ENCODE measurements around the gene NCMAP. TPM values are rescaled to one million over a fixed set of nuclear protein-coding genes. Genes with fewer than 3 reads are reported as not detected.
A peak's percentile ranks its signal among the peaks of the same experiment; 100 is the strongest.

NCMAP gene
- total RNA-seq, 2 experiments from 2014 or later, result 0.11 to 0.20 TPM

DNA sequence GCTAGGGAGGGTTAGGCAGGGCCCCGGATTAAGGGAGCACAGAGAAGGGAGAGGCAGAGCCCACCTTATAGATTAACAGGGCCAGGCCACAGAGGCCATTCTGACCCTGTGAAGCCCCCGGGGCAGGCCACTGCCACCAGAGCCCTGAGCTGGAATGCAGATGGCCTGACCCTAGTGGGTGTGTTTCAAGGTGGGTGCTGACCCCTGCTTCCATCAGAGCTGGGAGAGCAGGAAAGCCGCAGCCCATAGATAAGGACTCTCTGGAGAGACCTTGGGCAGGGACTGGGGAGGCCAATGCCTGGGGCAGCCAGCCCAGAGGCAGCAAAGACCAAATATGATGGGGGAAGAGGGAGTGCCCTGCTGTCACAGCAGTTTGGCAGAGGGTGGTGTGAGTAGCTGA lies 35.9 kb downstream of the NCMAP start:
- H3K27me3 Mint-ChIP-seq, result peaks cover 3% of the 10 kb centered on the region
- TF ChIP-seq, protein P1, sequence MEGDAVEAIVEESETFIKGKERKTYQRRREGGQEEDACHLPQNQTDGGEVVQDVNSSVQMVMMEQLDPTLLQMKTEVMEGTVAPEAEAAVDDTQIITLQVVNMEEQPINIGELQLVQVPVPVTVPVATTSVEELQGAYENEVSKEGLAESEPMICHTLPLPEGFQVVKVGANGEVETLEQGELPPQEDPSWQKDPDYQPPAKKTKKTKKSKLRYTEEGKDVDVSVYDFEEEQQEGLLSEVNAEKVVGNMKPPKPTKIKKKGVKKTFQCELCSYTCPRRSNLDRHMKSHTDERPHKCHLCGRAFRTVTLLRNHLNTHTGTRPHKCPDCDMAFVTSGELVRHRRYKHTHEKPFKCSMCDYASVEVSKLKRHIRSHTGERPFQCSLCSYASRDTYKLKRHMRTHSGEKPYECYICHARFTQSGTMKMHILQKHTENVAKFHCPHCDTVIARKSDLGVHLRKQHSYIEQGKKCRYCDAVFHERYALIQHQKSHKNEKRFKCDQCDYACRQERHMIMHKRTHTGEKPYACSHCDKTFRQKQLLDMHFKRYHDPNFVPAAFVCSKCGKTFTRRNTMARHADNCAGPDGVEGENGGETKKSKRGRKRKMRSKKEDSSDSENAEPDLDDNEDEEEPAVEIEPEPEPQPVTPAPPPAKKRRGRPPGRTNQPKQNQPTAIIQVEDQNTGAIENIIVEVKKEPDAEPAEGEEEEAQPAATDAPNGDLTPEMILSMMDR (IDR thresholded peaks at IDR 0.05), result no peak
- H3K4me1 Mint-ChIP-seq (ENCODE audit: low read depth), result peaks cover 6% of the 10 kb centered on the region
- no peak overlapping the region for H3K27ac Mint-ChIP-seq
- DNase-seq (no peak), ATAC-seq (no peak)
- no peaks in the 10 kb centered on the region for H3K36me3 Mint-ChIP-seq (ENCODE audit: low read depth)
- ChIA-PET CTCF (interaction anchor here (0.7 to 2.0 kb wide), 4 partner anchors 18 to 240 kb away, joined by 3 to 7 read pairs (median 3); no protein-coding TSS in a partner anchor), POLR2A (interaction anchor here (0.9 kb wide), 1 partner anchor 22 kb away, joined by 3 read pairs; no protein-coding TSS in a partner anchor)
- H3K4me3 Mint-ChIP-seq, result no peak overlapping the region
- intact Hi-C loops (cut with micrococcal nuclease), result loop anchor here (5.0 kb wide), 1 partner anchor 41 kb away; no protein-coding TSS in a partner anchor
- H3K9me3 Mint-ChIP-seq, result no peaks in the 10 kb centered on the region

DNA sequence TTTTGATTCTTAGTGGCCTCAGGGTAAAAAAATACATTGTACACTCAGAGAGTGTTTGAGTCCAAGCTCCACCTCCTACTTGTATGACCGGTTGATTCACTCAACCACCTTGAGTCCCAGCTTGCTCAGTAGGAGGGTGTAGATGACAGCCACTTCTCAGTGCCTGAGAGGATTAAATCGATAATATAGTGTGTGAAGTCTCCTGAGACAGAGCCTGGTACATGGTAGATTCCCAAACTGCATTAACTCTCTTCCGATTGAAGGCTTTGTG lies 38.4 kb downstream of the NCMAP start:
- Mint-ChIP-seq H3K27ac (no peak overlapping the region), H3K27me3 (peaks cover 3% of the 10 kb centered on the region), H3K4me3 (no peak overlapping the region), H3K9me3 (no peaks in the 10 kb centered on the region), H3K36me3 (ENCODE audit: low read depth) (no peaks in the 10 kb centered on the region), H3K4me1 (ENCODE audit: low read depth) (no peaks in the 10 kb centered on the region)
- TF ChIP-seq, protein P1 (IDR thresholded peaks at IDR 0.05), result no peak
- intact Hi-C loops (cut with micrococcal nuclease), result loop anchor here (5.0 kb wide), 1 partner anchor 38 kb away; no protein-coding TSS in a partner anchor
- ChIA-PET POLR2A (no interaction called here), CTCF (interaction anchor here (1.6 kb wide), 1 partner anchor 203 kb away, joined by 4 read pairs; no protein-coding TSS in a partner anchor)
- DNase-seq (no peak), ATAC-seq (peak; percentile 27)

DNA sequence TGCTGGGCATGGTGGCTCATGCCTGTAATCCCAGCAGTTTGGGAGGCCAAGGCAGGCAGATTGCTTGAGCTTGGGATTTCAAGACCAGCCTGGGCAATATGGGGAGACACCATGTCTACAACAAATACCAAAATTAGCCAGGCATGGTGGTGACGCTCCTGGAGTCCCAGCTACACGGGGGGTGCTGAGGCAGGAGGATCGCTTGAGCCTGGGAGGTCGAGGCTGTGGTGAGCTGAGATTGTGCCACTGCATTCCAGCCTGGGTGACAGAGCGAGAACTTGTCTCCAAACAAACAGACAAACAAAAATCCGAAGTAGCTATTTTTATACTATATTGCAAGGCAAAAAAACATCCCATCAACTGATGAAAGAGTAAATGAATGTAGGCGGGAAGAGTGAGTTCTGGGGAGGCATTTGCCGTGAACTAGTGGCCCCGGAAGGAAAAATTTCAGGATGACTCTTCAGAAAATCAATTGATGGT lies 40.6 kb downstream of the NCMAP start:
- H3K27me3 Mint-ChIP-seq, result peaks cover 3% of the 10 kb centered on the region
- no peaks in the 10 kb centered on the region for H3K9me3 Mint-ChIP-seq
- ATAC-seq, result no peak
- intact Hi-C loops (cut with micrococcal nuclease), result no loop called here
- ChIA-PET POLR2A (interaction anchor here (0.6 kb wide), 1 partner anchor 47 kb away, joined by 3 read pairs; no protein-coding TSS in a partner anchor), CTCF (interaction anchor here (1.0 to 1.6 kb wide), 3 partner anchors 9 to 205 kb away, joined by 3 to 7 read pairs (median 4); no protein-coding TSS in a partner anchor)
- no peaks in the 10 kb centered on the region for H3K36me3 Mint-ChIP-seq (ENCODE audit: low read depth)
- no peak overlapping the region for H3K4me3 Mint-ChIP-seq
- no peak for DNase-seq
- H3K27ac Mint-ChIP-seq, result no peak overlapping the region
- no peaks in the 10 kb centered on the region for H3K4me1 Mint-ChIP-seq (ENCODE audit: low read depth)
- TF ChIP-seq, protein P1 (IDR thresholded peaks at IDR 0.05), result no peak

DNA sequence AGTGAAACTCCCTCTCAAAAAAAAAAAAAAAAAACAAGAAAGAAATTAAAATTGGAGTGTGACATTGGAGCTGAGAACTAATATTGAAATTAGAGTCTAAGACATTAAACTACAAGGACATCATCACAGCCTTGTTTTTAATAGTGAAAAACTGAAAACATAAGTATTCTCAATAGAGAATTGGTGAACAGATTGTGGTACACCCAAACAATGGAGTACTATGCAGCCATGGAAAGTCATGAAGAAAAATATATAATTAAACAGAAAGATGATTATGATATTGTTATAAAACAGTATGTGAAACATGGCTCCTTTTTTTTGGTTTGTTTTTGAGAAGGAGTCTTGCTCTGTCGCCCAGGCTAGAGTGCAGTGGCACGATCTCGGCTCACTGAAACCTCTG lies 43.4 kb downstream of the NCMAP start:
- Mint-ChIP-seq H3K27me3 (peaks cover 3% of the 10 kb centered on the region), H3K4me1 (ENCODE audit: low read depth) (no peaks in the 10 kb centered on the region), H3K36me3 (ENCODE audit: low read depth) (no peaks in the 10 kb centered on the region), H3K4me3 (no peak overlapping the region), H3K27ac (no peak overlapping the region), H3K9me3 (no peaks in the 10 kb centered on the region)
- TF ChIP-seq, protein P1 (IDR thresholded peaks at IDR 0.05), result no peak
- CTCF ChIA-PET, result no interaction called here
- ATAC-seq (no peak), DNase-seq (no peak)
- POLR2A ChIA-PET, result no interaction called here
- intact Hi-C loops (cut with micrococcal nuclease), result no loop called here

DNA sequence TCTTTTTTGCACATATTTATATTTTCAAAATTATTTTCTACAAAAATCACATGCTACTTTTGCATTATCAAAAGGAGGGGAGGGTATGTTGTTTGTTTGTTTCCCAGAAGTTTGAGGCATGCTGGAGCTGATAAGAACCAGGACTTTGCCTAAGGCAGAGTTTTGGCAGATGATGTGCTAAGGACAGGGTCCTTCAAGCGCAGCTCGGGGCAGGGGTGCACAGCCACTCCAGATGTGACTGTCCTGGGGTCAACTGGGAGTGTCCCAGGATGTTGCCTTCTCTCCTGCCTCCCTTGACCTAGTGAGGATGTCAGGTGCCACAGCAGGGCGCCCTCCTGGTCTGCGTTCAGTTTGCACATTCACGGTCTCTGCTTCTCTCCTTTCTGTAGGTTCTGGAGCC lies 44.7 kb downstream of the NCMAP start:
- Mint-ChIP-seq H3K4me1 (ENCODE audit: low read depth) (no peaks in the 10 kb centered on the region), H3K9me3 (no peaks in the 10 kb centered on the region), H3K27ac (no peak overlapping the region), H3K27me3 (peaks cover under 1% of the 10 kb centered on the region), H3K4me3 (no peak overlapping the region), H3K36me3 (ENCODE audit: low read depth) (no peaks in the 10 kb centered on the region)
- TF ChIP-seq, protein P1 (IDR thresholded peaks at IDR 0.05), result no peak
- POLR2A ChIA-PET, result no interaction called here
- ATAC-seq (no peak), DNase-seq (no peak)
- CTCF ChIA-PET, result no interaction called here
- intact Hi-C loops (cut with micrococcal nuclease), result no loop called here

Measured in activated CD8-positive, alpha-beta T cell treated with anti-CD3 and anti-CD28 coated beads for 36 hours (primary cell).